LNCAP (cell line): ENCODE data around the gene PROZ.

Source experiments
- TF ChIP-seq, protein P1 (sequence below): fragments of 450-650 bp; IDR thresholded peaks from 2 replicates; pipeline ENCODE4 v1.5.1; 2017; ENCODE audit warnings: mild to moderate bottlenecking

Gene PROZ

GRCh38 chr13:113196970-113197737, 38.7 kb downstream of the PROZ start:
- TF ChIP-seq, protein P1, sequence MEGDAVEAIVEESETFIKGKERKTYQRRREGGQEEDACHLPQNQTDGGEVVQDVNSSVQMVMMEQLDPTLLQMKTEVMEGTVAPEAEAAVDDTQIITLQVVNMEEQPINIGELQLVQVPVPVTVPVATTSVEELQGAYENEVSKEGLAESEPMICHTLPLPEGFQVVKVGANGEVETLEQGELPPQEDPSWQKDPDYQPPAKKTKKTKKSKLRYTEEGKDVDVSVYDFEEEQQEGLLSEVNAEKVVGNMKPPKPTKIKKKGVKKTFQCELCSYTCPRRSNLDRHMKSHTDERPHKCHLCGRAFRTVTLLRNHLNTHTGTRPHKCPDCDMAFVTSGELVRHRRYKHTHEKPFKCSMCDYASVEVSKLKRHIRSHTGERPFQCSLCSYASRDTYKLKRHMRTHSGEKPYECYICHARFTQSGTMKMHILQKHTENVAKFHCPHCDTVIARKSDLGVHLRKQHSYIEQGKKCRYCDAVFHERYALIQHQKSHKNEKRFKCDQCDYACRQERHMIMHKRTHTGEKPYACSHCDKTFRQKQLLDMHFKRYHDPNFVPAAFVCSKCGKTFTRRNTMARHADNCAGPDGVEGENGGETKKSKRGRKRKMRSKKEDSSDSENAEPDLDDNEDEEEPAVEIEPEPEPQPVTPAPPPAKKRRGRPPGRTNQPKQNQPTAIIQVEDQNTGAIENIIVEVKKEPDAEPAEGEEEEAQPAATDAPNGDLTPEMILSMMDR: no peak

DNA sequence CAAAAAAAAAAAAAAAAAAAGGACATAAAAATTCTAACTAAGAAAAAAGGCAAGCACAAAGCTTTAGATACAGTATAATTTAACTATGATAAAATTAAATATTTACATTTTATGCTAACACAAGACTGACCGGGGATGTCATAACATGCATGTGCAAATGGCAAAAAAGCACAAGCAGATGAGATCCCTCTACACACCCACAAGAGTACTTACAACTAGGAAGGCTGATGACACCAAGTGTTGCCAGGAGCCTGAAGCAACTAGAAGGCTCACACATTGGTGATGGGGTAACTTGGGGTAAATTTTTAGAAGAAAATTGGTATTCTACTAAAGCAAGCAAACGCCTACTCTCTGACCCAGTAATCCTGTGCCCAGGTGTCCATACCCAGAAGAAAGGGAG, 43.4 kb downstream of the PROZ start:
- TF ChIP-seq, protein P1: no peak

DNA sequence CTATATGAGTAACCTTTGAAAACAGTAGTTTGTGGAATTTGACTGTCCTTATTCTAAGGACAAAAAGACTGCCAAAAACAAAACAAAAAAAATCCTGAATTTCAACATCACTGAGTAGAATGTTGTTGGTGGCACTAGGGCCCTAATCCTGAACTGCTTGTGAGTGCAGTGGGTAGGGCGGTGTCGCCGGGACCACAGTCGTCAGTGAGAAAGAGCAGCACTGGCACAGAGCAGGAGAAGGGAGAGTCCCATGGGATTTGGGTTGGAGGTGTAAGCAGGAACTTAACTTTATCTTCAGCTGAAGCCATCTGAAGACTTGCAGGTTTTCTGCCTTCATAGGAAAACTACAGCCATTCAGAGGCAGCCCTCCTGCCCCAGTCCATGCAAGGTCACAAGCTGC, 44.5 kb downstream of the PROZ start:
- TF ChIP-seq, protein P1: no peak

GRCh38 chr13:113203507-113204377, 45.3 kb downstream of the PROZ start:
- TF ChIP-seq, protein P1: no peak

DNA sequence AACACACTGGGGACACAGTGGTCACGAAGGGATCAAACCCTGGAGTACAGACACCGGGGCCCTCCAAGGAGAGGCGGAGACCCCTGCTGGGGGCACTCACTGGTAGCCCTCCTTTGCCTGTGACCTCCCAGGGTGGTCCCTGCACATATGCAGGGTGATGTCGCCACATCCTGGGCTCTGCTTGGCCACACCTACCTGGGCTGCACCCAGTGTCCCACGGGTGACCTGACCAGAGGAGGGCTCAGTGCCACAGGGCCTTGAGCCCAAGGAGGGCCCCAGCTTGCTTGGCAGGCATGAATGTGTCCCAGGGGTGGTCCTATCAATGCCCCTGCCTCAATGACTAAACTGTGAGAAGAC, 45.9 kb downstream of the PROZ start:
- TF ChIP-seq, protein P1: no peak

DNA sequence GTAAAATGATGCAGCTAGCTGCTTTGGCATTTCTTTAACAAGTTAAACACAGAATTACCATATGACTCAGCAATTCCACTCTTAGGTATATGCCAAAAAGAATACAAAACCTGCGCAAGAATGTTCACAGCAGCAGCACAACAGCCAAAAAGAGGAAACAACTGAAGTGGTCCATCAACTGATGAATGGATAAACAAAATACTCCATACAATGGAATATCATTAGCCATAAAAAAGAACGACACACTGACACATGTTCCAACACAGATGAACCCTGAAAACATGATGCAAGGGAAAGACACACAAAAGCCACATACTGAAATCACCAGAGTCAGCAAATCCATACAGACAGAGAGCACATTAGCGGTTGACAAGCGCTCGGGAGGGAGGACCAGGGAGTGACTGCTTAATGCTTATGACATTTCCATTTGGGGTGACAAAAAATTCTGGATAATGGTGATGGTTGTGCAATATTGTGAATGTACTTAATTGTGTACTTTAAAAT, 47.0 kb downstream of the PROZ start:
- TF ChIP-seq, protein P1: no peak

GRCh38 chr13:113207460-113207859, 49.0 kb downstream of the PROZ start:
- TF ChIP-seq, protein P1: no peak
